Retina (tissue), 1 donor: ENCODE measurements around the gene TRAPPC5.

Experiments used
- DNase-seq: peaks from one replicate; pipeline ENCODE4 v3.0.0-alpha.2; 2016

Gene TRAPPC5

GRCh38 chr19:7677669-7678311 is 2.8 kb upstream of the TRAPPC5 start:
- no peak for DNase-seq

GRCh38 chr19:7678971-7679751 is 1.5 kb upstream of the TRAPPC5 start:
- peak; percentile 57 for DNase-seq

DNA sequence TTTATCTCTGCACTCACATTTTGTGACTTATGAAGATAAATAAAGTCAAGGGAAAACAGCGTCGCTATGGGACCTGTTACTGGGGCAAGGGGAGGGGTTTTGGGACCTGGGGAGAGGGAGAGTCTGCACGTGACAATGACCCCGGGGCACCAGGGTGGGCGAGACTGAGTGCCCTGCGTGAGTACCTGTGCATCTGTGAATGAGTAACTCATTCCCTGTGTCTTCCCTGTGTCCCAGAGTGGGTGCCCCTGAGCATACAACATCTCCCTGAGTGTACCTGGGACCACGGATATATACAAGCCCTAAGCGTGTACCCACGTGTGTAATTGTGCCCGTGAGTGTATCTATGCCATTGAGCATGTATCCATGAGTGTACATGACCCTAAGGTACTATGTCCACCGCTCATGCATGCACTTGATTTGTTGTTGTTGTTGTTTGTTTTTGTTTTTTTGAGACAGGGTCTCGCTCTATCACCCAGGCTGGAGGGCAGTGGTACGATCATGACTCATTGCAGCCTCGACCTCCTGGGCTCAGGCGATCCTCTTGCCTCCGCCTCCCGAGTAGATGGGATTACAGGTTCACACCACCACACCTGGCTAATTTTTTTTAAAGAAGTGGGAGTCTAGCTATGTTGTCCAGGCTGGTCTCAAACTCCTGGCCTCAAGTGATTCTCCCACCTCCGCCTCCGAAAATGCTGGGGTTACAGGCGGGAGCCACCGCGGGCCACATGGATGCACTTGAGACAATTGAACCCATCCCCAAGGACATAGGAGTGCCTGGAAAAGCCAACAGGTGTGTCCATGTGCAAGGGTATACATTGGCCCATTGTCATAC is 645 bp upstream of the TRAPPC5 start:
- DNase-seq = no peak

DNA sequence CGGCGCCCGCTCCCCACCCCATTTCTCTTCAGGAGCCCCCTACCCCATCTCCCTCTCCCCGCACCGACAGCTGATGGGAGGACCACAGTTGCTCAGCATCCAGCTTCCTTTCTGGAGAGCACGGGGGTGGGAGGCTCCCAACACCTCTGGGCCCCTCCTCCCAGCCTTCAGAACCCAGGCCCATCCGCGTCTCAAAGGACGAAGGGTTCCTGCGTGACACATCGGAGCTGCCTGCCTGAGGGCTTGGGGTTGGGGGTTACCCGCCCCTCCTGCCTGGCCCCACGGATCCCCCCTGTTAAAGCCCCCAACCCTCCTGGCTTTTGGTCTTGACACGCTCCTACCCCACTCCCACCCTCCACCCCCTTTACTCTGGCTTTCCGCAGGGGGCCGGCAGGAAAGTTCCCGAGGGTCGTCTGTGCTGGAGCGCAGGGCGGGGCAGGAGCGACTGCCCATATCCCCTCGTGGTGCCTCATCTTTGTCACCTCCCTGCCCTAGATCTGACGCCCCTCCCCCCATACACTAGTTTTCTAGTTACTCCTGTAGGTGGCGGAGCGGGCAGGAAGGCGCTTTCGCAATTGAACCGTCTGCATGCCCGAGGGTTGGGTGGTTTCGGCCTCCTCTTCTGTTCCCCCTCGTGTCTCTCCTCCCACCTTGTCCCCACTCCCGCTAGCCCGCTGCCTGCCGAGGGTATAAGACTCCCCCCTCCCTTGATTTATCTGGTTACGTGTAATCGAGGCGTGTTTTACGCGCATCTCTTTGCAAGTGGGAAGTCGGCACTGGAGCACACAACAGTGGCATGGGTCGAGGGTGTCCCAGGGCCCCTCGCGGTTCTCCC is 924 bp downstream of the TRAPPC5 start:
- peak; percentile 87 for DNase-seq

DNA sequence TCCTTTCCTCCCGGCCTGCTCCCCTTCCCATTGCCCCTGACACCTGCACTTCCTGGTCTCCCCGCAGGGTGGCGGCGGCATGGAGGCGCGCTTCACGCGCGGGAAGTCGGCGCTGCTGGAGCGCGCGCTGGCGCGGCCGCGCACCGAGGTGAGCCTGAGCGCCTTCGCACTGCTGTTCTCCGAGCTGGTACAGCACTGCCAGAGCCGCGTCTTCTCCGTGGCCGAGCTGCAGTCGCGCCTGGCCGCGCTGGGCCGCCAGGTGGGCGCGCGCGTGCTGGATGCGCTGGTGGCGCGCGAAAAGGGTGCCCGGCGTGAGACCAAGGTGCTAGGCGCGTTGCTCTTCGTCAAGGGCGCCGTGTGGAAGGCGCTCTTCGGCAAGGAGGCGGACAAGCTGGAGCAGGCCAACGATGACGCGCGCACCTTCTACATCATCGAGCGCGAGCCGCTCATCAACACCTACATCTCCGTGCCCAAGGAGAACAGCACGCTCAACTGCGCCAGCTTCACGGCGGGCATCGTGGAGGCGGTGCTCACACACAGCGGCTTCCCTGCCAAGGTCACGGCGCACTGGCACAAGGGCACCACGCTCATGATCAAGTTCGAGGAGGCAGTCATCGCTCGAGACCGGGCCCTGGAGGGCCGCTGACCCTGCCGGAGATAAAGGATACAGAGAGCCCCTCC is 1.7 kb downstream of the TRAPPC5 start:
- DNase-seq = no peak

GRCh38 chr19:7685546-7686445 is 5.2 kb downstream of the TRAPPC5 start:
- no peak for DNase-seq

- no peak for DNase-seq
Measured at GRCh38 chr19:7687177-7687576, 6.5 kb downstream of the TRAPPC5 start.

DNA sequence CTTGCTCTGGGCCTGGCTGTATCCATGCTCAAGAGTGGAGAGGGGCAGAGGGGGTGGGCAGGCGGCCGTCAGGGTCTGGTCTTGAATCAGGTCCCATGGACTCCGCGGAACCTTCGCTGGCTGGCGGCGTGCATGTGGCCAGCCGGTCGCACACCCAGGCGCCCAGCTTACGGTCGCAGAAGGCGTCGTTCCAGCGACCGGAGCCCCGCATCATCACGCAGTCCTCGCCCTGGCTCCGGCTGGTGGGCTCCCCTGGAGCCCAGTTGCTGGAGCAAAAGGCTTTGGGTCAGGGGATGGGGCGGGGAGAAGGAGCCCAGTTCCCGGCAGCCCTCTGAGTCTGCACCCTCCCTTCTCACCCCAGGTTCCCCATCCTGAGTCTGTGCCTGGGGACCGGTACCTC is 8.5 kb downstream of the TRAPPC5 start:
- no peak for DNase-seq

- no peak for DNase-seq
Measured at GRCh38 chr19:7690779-7691258, 10.2 kb downstream of the TRAPPC5 start.

GRCh38 chr19:7691497-7691896 is 10.9 kb downstream of the TRAPPC5 start:
- DNase-seq = no peak

DNA sequence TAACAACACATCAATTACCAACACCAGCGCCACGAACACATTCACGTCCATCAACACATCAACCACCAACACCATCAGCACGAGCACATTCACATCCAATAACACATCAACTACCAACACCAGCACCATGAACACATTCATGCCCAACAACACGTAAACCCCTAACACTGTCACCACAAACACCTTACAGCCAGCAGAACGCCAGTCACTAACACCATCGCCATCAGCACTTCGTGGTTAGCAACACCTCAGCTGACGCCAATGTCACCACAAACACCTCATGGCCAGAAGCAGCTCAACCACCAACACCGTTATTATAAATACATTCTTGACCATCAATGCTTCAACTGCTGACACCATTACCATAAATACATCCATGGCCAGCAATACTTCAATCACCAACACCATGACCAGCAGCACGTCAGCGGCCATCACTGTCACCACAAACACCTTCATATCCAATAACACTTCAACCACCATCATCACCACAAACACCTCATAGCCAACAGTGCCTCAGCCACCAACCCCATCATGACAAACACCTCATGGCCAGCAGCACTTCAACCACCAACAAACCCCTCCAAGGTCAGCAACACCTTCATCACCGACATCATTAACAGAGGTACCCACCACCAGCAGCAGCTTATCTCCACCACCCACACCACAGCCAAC is 11.9 kb downstream of the TRAPPC5 start:
- no peak for DNase-seq

- DNase-seq = no peak
Measured at GRCh38 chr19:7694499-7694898, 13.9 kb downstream of the TRAPPC5 start.

DNA sequence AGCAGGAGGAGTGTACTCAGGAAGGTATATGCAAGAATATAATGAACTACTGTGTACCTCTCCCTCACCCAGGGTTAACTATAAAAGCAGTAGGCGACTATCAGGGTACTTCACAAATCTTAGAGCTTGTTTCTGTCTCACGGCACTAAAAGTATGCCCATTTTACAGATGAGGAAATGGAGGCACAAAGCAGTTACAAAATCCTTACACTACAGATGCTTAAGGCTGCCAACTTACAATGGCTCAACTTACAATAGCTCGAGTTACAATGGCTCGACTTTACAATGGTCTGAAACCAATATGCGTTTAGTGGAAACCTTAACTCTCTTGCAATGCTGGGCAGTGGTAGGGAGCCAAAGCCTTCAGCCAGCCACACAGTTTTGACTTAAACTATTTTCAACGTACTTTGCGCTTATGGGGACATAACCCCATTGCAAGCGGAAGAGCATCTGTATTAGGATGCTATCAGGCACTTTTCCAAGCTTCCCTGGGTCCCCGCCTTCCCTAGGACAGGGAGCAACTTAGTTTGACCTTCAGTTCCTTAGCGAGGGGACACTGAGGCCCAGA is 17.2 kb downstream of the TRAPPC5 start:
- DNase-seq = no peak

DNA sequence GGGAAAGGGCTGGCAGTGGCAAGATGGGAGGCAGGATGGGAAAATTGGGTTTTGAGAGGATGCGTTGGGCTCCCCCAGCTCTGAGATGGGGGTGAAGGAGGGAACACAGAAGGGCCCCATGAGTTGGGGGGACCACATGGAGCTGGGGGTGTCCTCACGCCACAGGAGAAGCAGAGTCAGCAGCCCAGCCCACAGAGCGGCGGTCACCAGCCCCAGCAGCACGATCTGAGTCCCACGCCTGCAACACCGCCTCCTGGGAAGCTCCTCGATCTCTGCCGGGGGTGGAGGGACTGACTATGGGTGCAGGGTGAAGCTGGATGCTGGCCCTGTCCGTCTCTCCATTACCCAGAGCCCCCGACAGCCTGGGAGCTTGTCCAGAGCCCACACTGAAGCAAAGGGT is 17.9 kb downstream of the TRAPPC5 start:
- no peak for DNase-seq

DNA sequence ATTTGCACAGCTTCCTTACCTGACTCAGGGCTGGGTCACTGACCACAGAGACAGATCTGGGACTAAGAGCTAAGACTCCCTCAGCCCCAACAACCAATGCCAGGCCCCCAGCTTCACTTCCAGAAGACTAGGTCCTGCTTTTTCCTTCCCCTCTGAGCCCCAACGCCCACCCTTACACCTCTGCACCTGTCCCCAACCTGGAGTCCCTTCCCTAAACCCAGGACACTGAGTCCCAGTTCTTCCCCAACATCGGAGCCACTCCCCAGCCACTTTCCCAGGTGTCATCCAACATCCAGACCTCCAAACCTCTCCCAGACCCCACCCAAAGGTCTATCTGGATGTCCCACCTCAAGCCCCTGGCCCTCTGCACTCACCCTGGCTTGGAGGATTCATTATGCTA is 18.4 kb downstream of the TRAPPC5 start:
- DNase-seq = no peak

DNA sequence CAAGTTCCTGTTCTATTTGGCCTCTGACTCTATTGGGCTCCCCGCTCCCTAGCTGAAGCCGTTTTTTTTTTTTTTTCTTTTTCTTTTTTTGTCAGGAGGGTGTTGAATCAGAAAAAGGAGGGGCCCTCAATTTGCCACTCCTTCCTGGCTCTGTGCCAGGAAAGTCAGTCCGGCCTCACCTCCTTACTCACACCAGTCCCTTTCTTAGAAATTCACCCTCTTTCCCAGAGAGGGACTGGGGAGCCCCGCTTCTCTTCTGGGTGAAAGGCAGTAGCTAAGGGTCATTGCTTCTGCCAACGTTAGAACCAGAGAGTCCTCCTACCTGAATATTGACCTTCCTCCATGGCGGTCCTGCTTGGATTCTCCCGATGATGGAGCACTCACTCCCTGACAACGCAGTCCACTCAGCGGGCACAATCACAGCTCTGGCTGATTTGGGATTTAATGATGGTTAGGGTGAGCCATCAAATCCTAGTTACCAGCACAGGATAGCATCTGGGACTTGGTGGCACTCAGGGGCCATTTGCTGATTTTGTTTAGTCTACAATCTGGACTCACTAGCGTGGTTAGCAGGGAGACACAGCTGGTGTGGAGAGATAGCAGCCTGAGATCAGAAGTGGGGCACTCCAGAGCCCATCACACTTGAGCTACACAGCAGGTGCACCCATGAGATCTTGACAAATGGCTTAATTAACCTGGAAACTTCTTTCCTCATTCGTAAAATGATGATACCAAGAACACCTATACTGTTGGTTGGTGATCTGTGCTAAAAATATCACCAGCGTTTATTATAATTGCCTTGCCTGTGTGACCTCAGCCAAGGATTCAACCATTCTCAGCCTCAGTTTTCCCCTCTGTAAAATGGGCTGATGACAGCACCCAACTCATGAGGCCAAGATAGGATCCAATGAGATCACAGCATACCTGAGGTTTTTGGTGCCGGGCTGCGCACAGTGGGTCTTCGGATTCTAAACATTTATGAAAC is 19.1 kb downstream of the TRAPPC5 start:
- no peak for DNase-seq

DNA sequence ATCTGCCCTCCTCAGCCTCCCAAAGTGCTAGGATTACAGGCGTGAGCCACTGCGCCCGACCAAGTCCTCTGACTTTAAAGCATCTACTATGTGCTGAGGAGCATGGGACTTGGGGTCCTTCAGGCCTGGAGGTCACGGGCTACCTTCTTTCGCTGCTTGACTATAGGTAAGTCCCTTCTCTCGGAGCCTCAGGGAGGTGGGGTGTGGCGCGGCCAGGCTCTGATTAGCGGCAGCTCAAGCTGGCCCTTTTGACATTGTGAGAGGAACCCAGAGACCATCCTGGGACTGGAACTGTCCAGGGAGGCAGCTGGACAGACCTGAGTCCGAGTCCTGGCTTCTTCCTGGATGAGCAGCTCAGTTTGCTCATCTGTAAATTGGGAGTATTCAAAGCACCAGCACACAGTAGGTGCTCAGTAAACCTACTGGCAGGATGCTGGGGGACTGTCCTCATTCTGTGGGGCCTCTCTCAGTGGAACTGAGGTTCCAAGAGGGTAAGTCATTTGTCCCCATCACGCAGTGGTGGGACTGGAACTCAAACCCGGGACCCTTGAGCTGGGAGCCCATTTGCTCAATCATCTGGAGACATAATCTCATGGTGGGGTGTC is 20.5 kb downstream of the TRAPPC5 start:
- DNase-seq = no peak
